A673 (cell line): ENCODE results near the gene ABCC9.

ENCODE experiments used
- CTCF ChIP-seq: fragments of 300-800, 200-600 bp; sonication (generic); conservative IDR thresholded peaks from 2 replicates; pipeline ENCODE4 v1.5.1; 2017; ENCODE audit warnings: low read depth, mild to moderate bottlenecking, antibody characterized with exemption, low read length, moderate library complexity, mixed read lengths
- EZH2 ChIP-seq: fragments of 200-600 bp; sonication (generic); IDR thresholded peaks from 2 replicates; pipeline ENCODE4 v1.6.1; 2017; ENCODE audit warnings: borderline replicate concordance, low read depth, mild to moderate bottlenecking, mixed read lengths, antibody characterized with exemption, low read length; ENCODE audit not compliant: poor library complexity, severe bottlenecking

DNA sequence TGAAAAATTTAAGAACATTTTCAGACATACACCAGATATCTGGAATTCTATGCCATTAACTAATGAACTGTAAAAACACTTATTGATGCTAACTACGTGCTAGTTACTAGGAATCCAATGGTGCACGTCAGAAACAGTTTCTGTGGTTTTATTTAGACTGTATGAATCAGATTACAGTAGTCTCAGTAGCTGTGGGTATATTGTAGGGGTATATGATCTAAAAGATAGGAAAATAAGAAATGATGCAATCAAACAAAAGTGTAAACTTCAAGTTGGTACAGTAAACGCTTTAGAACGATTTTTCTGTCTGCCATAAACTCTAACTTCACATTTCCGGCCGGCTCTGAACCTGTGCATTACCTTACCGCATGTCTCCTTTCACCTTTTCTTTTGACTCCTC, 2.3 kb downstream of the ABCC9 start:
- TF ChIP-seq CTCF (no peak), EZH2 (no peak)
